ENCODE data around the gene SASS6.

DNA sequence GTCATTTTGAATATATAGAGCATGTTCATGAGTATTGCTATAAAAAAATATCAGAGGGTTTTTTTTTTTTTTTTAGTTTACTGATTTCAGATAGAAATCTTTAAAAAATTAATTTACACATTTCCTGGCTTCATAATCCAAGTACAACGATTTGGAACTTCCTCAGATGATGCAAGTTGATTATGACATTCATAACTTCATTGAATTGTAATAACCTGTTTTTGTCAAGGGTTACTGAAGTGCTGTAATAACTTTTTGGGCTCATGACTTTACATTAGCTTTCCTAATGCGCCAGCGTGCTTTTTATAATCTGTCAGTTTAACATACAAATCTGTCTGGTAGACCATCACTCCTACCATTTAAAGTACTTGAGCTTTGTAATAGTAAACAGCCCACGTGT, 81.3 kb downstream of the SASS6 start:
- TF ChIP-seq, protein P1, sequence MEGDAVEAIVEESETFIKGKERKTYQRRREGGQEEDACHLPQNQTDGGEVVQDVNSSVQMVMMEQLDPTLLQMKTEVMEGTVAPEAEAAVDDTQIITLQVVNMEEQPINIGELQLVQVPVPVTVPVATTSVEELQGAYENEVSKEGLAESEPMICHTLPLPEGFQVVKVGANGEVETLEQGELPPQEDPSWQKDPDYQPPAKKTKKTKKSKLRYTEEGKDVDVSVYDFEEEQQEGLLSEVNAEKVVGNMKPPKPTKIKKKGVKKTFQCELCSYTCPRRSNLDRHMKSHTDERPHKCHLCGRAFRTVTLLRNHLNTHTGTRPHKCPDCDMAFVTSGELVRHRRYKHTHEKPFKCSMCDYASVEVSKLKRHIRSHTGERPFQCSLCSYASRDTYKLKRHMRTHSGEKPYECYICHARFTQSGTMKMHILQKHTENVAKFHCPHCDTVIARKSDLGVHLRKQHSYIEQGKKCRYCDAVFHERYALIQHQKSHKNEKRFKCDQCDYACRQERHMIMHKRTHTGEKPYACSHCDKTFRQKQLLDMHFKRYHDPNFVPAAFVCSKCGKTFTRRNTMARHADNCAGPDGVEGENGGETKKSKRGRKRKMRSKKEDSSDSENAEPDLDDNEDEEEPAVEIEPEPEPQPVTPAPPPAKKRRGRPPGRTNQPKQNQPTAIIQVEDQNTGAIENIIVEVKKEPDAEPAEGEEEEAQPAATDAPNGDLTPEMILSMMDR (IDR thresholded peaks at IDR 0.05) = no peak
- TF ChIP-seq POLR2A (IDR thresholded peaks at IDR 0.05) = no peak

Measured in Peyer's patch (tissue), 4 donors.